GF-D8 (cell line): ENCODE measurements around the gene SMIM36.
"Not testable (repeated sequence)": the region's sequence is repeated elsewhere in the genome, so short reads cannot be mapped to it uniquely, and the experiment has no call there.

Source experiments
- DNase-seq: peaks from one replicate; lab custom pipeline; 2025; lab: John Stamatoyannopoulos, UW

Gene SMIM36

GRCh38 chr17:55510986-55511721 lies at the start of gene SMIM36:
TSS of gene SMIM36 (minus strand) at chr17:55511452.
- DNase-seq: no peak

GRCh38 chr17:55555772-55556171 lies 44.5 kb upstream of the SMIM36 start:
- DNase-seq: no peak

- DNase-seq: no peak
Observed at GRCh38 chr17:55549140-55549539, 37.9 kb upstream of the SMIM36 start.

- no peak for DNase-seq
Observed at GRCh38 chr17:55546991-55547664, 35.9 kb upstream of the SMIM36 start.

- no peak for DNase-seq
Observed at GRCh38 chr17:55546481-55546880, 35.2 kb upstream of the SMIM36 start.

- no peak for DNase-seq
Observed at GRCh38 chr17:55545806-55546205, 34.6 kb upstream of the SMIM36 start.

GRCh38 chr17:55543709-55544108 lies 32.5 kb upstream of the SMIM36 start:
- DNase-seq: no peak

- no peak for DNase-seq
Observed at GRCh38 chr17:55540414-55541091, 29.3 kb upstream of the SMIM36 start.

- no peak for DNase-seq
Observed at GRCh38 chr17:55536205-55536604, 25.0 kb upstream of the SMIM36 start.

GRCh38 chr17:55533608-55534007 lies 22.4 kb upstream of the SMIM36 start:
- no peak for DNase-seq

GRCh38 chr17:55532670-55533069 lies 21.4 kb upstream of the SMIM36 start:
- DNase-seq: no peak

- no peak for DNase-seq
Observed at GRCh38 chr17:55531053-55531728, 19.9 kb upstream of the SMIM36 start.

GRCh38 chr17:55530064-55530463 lies 18.8 kb upstream of the SMIM36 start:
- no peak for DNase-seq

GRCh38 chr17:55527540-55528118 lies 16.4 kb upstream of the SMIM36 start:
- no peak for DNase-seq

- no peak for DNase-seq
Observed at GRCh38 chr17:55524440-55525220, 13.4 kb upstream of the SMIM36 start.

GRCh38 chr17:55523032-55523431 lies 11.8 kb upstream of the SMIM36 start:
- not testable (repeated sequence) for DNase-seq

GRCh38 chr17:55521186-55521585 lies 9.9 kb upstream of the SMIM36 start:
- peak; percentile 11 for DNase-seq

GRCh38 chr17:55520402-55520801 lies 9.2 kb upstream of the SMIM36 start:
- no peak for DNase-seq

- DNase-seq: no peak
Observed at GRCh38 chr17:55518510-55518909, 7.3 kb upstream of the SMIM36 start.

GRCh38 chr17:55513885-55514590 lies 2.8 kb upstream of the SMIM36 start:
- DNase-seq: no peak

GRCh38 chr17:55507669-55508068 lies 3.6 kb downstream of the SMIM36 start:
- DNase-seq: not testable (repeated sequence)
